Adipose tissue (tissue), 3 donors: Measurements from ENCODE around the gene TSPAN6. TPM values are rescaled to one million over a fixed set of nuclear protein-coding genes. Genes with fewer than 3 reads are reported as not detected.
A peak's percentile ranks its signal among the peaks of the same experiment; 100 is the strongest.

Experiments
- H3K27ac ChIP-seq: one replicate; pipeline ENCODE4 v1.5.1; 2013; ENCODE audit warnings: low read depth, low read length
- WGBS, 3 donors: extraction: QIAGEN DNeasy Blood & Tissue Kit; methylation state at CpG; one replicate each; pipeline ENCODE4 v1.1.7; 2013; 5-methylcytosine and 5-hydroxymethylcytosine counted together
- polyA plus RNA-seq, 3 donors: library from polyadenylated mRNA; stranded (reverse); fragments of 200-250 nt; gene quantifications; one replicate each; pipeline ENCODE4 v1.2.3, GENCODE V29; 2013
- donor health status: healthy with polysubstance abuse.
- donor health status: Bipolar disorder and iron deficiency.
- donor health status: healthy.

Gene TSPAN6
- polyA plus RNA-seq, 3 donors, result 11.4 to 30.2 (median 24.3) TPM

GRCh38 chrX:100649550-100650356 is 13.1 kb upstream of the TSPAN6 start:
- peak overlapping the region; percentile 38 for H3K27ac ChIP-seq
- whole genome bisulfite sequencing, 3 donors, result 36 to 65% (median 47%) methylated on average over 12 of the region's 12 CpGs

GRCh38 chrX:100648458-100649417 is 12.1 kb upstream of the TSPAN6 start:
- peak overlapping the region; percentile 57 for H3K27ac ChIP-seq
- WGBS, 3 donors, result 54 to 58% (median 57%) methylated on average over 8 of the region's 8 CpGs

DNA sequence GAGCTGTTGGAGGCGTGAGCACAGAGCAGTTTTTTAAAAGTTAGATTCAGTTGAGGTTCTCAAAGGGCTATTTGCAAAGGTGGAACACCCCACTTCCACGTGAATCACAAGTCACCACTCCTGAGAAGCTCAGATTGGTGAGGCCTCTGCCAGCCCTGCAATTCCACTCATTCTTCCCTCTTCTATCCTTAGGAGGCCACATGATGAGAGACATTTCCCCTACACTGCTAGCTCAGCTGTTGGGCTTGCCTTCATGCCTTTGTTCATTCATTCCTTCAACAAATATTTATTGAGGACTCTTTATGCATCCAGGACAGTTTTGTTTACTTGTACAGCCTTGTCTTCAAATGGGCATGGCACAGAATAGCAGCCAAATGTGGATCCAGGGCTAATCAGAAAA is 11.1 kb upstream of the TSPAN6 start:
- H3K27ac ChIP-seq, result no peak overlapping the region
- WGBS, 3 donors, result 47 to 78% (median 73%) methylated on average over 2 of the region's 2 CpGs

GRCh38 chrX:100647095-100647494 is 10.5 kb upstream of the TSPAN6 start:
- no peak overlapping the region for H3K27ac ChIP-seq

GRCh38 chrX:100645106-100645505 is 8.5 kb upstream of the TSPAN6 start:
- H3K27ac ChIP-seq, result no peak overlapping the region
- WGBS, 3 donors, result 59 to 69% (median 68%) methylated on average over 4 of the region's 4 CpGs

More at GRCh38 chrX:100647095-100647494, 10.5 kb upstream of the TSPAN6 start:
- WGBS, 3 donors, result 25 to 67% (median 52%) methylated on average over 1 of the region's 1 CpG

DNA sequence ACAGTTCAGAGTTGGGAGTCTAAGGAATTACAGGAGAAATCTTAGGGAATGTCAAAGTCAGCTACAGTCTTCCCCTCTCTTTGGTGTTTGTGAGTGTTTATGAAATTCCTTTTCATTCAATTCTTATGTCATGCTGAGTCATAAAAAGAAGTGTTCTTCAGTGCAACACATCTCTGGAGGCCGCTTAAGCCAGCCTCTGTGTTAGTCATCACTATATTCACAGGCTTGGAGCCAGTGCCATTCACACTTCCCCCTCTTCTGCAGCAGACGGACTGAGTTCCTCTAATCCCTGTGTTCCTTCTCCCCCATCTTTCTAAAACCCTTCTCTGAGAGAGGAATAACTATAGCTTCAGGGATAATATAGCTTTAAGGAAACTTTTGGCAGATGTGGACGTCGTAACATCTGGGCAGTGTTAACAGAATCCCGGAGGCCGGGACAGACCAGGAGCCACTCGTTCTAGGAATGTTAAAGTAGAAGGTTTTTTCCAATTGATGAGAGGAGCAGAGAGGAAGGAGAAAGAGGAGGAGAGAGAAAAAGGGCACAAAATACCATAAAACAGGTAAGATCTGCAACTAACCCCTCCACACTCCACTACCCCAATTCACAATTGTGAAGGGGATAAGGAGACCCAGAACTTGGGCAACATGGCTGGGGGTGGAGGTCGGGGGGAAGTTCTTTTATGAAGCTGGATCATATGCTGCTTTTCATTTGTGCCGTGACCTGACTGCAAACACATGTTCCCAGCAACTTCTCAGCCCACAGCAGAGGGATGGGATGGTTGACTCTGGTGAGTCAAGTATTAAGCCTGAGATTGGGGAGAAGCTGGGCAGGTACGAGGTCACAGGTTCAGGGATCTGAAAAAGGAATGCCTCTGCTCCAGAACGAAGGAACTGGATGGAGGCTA is 7.6 kb upstream of the TSPAN6 start, which contains the start of gene SRPX2:
Gene SRPX2, plus strand, starts transcription at position 244 of the 905 bp plus-strand sequence. CDS start 2,124 bp downstream, outside the sequence.
- H3K27ac ChIP-seq, result no peak within 1 kb of the TSS
- 37 to 41% (median 37%) methylated on average over 11 of the region's 11 CpGs for WGBS, 3 donors

- H3K27ac ChIP-seq, result no peak overlapping the region
- 81 to 94% (median 91%) methylated on average over 11 of the region's 11 CpGs for WGBS, 3 donors
These were observed 6.6 kb upstream of the TSPAN6 start for GRCh38 chrX:100643212-100643611.

- no peak overlapping the region for H3K27ac ChIP-seq
- 39 to 72% (median 51%) methylated on average over 3 of the region's 3 CpGs for WGBS, 3 donors
These were observed 5.7 kb upstream of the TSPAN6 start for GRCh38 chrX:100642290-100642689.

GRCh38 chrX:100635989-100636320 is 651 bp downstream of the TSPAN6 start:
- no peak overlapping the region for H3K27ac ChIP-seq
- 18 to 41% (median 38%) methylated on average over 5 to 8 of the region's 8 CpGs for WGBS, 3 donors

- WGBS, 3 donors, result 58 to 87% (median 73%) methylated on average over 5 of the region's 5 CpGs
- H3K27ac ChIP-seq, result no peak overlapping the region
These were observed 1.6 kb downstream of the TSPAN6 start for GRCh38 chrX:100635040-100635439.

DNA sequence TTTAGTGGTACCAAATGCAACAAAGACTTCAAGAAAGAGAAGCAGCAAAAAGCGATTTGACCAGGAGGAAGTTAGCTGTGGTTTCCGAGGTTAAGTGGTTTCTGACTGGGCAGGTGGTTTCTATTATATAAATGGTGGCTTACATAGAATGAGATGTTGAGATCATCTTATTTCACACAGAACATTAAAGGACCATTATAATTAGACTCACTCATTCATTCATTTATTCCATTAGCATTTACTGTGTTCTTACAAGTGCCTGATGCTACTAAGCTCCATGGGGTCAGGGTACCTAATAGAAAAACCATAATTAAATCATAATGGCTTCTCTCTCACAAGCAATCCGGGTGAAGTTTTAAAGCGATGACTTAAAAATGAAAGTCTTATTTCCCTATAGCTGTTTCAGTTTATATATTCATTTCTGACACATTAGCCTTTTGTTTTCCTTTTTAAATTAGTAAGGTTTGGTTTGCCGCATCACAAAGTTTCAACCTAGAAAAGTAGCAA is 10.6 kb downstream of the TSPAN6 start:
- 55 to 80% (median 64%) methylated on average over 5 of the region's 5 CpGs for WGBS, 3 donors
- no peak overlapping the region for H3K27ac ChIP-seq

DNA sequence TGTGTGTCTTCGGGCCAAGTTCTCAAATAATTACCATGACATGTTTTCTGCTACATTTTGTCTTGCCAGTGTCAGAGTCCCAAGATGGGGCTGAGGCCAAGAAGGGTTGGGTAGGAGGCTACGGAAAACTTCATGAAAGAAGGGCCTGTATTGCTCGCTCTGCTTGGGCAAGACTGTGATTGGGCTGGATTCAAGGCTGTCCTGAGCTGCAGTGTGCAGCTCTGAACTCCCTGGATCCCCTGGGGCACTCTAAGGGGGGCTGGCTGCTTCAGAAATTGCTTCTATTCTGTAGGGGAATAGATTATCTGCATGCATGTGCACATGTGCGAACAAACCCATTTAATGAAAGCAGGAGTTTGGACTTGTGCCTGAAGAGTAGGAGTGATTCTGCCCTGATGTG is 13.6 kb downstream of the TSPAN6 start:
- WGBS, 3 donors, result 66 to 81% (median 77%) methylated on average over 4 of the region's 4 CpGs

GRCh38 chrX:100615005-100615404 is 21.6 kb downstream of the TSPAN6 start:
- no peak overlapping the region for H3K27ac ChIP-seq
- 9 to 27% (median 18%) methylated on average over 3 of the region's 3 CpGs for WGBS, 3 donors

More for the DNA sequence above, 13.6 kb downstream of the TSPAN6 start:
- no peak overlapping the region for H3K27ac ChIP-seq

DNA sequence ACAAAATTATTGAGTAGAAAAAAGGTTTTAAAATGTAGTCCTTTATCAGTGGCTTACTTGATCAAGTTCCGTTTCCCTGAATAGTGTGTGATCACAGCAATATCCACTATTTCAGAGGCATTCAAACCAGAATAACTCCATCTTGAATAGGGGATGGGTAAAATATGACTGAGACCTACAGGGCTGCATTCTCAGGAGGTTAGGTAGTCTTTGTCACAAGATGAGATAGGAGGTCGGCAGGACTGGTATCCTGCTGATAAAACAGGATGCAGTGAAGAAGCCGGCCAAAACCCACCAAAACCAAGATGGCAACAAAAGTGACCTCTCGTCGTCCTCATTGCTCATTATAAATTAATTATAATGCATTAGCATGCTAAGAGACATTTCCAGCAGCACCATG is 24.7 kb downstream of the TSPAN6 start:
- no peak overlapping the region for H3K27ac ChIP-seq
- WGBS, 3 donors, result 72 to 75% (median 73%) methylated on average over 5 of the region's 5 CpGs

GRCh38 chrX:100609591-100609990 is 27.0 kb downstream of the TSPAN6 start:
- 0 to 21% (median 13%) methylated on average over 1 of the region's 1 CpG for WGBS, 3 donors
- H3K27ac ChIP-seq, result no peak overlapping the region

DNA sequence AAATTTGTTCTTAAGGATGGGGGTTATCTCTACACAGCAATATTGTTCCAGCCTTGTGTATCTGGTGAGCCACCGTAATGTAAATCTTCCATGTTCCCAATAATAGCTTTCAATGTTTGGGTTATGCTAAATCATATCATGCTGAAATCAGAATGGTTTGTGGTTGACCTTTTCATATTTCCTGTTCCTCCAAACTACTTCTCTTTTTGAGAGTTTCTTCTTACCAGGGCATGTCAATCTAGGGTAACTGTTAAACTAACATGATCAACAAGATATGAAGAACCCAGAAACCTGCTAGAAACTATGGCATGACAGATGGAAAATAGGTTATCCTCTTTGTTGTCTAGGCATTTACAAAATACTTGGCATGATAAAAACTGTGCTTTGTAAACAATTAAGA is 29.9 kb downstream of the TSPAN6 start:
- WGBS, 3 donors, result 50 to 69% (median 67%) methylated on average over 1 of the region's 1 CpG
- no peak overlapping the region for H3K27ac ChIP-seq

DNA sequence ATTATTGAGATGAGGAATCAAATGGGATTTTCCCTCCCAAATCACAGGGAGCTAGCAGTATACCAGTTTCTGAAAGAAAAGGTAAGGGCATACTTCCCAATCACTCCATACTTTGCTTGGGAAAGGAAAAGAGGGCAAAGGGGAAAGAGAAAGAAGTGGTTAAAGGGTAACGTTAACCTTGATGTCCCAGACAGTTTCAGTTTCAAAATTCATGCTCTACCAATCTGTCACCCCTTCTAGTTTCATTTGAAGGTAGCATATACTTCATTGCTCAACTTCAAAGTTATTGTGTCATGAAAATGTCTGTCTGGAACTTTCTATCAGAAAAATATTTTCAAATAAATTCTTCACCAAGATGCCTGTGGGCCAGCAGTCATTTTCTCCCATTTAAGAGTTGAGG is 35.8 kb downstream of the TSPAN6 start:
- WGBS, 3 donors, result 12 to 38% (median 32%) methylated on average over 1 of the region's 1 CpG
- no peak overlapping the region for H3K27ac ChIP-seq

GRCh38 chrX:100600340-100600739 is 36.3 kb downstream of the TSPAN6 start:
- no peak overlapping the region for H3K27ac ChIP-seq
